WTC11 (cell line): ENCODE data around the gene FBXL14. TPM values are rescaled to one million over a fixed set of nuclear protein-coding genes. Genes with fewer than 3 reads are reported as not detected.
A peak's percentile ranks its signal among the peaks of the same experiment; 100 is the strongest.

Source experiments
- ATAC-seq: fragments of 200-7000 bp; cut with Tn5 transposase; 2 replicates; pipeline ENCODE4 v1.10.0; 2021; ENCODE audit warnings: mild to moderate bottlenecking, moderate library complexity
- CTCF ChIA-PET: fragments of 300-600 bp; sonication (Branson Sonifier 250); formaldehyde crosslinking; loops from one replicate; lab custom pipeline; 2021; ENCODE audit warnings: antibody characterized with exemption; lab: Charles Lee
- POLR2A ChIA-PET: fragments of 350-600 bp; sonication (Branson Sonifier 250); formaldehyde crosslinking; loops from one replicate; lab custom pipeline; 2021; ENCODE audit warnings: antibody characterized with exemption; lab: Charles Lee
- DNase-seq: peaks from one replicate; pipeline ENCODE4 v3.0.0; 2021; ENCODE audit warnings: low spot score
- H3K27ac Mint-ChIP-seq: 2 replicates; pipeline ENCODE4 v1.8.0; 2021; ENCODE audit warnings: mixed read lengths
- H3K27me3 Mint-ChIP-seq: 2 replicates; pipeline ENCODE4 v1.8.0; 2021; ENCODE audit warnings: low read depth, mild to moderate bottlenecking, moderate library complexity, mixed read lengths
- H3K36me3 Mint-ChIP-seq: 2 replicates; pipeline ENCODE4 v1.8.0; 2021; ENCODE audit warnings: mixed read lengths
- H3K4me1 Mint-ChIP-seq: 2 replicates; pipeline ENCODE4 v1.8.0; 2022; ENCODE audit warnings: mixed read lengths
- H3K4me3 Mint-ChIP-seq: 2 replicates; pipeline ENCODE4 v1.8.0; 2021; ENCODE audit warnings: mild to moderate bottlenecking, moderate library complexity, mixed read lengths
- H3K9me3 Mint-ChIP-seq: 2 replicates; pipeline ENCODE4 v1.8.0; 2021; ENCODE audit warnings: mixed read lengths
- AFF4 ChIP-seq: sonication (generic); formaldehyde crosslinking; IDR thresholded peaks from 2 replicates; pipeline ENCODE4 v1.8.1; 2023; ENCODE audit warnings: mild to moderate bottlenecking, missing genetic modification reagents, borderline replicate concordance
- ARID4B ChIP-seq: sonication (generic); formaldehyde crosslinking; IDR thresholded peaks from 2 replicates; pipeline ENCODE4 v1.8.0; 2023; ENCODE audit warnings: missing genetic modification reagents, mild to moderate bottlenecking, borderline replicate concordance
- ATF1 ChIP-seq: sonication (generic); formaldehyde crosslinking; IDR thresholded peaks from 2 replicates; pipeline ENCODE4 v1.8.1; 2023; ENCODE audit warnings: mild to moderate bottlenecking, moderate library complexity, missing genetic modification reagents
- ERG ChIP-seq: fragments of 250-450 bp; sonication (Bioruptor Pico); IDR thresholded peaks from 2 replicates; pipeline ENCODE4 v1.8.0; 2021; ENCODE audit warnings: mild to moderate bottlenecking
- ESRRA ChIP-seq: sonication (generic); formaldehyde crosslinking; IDR thresholded peaks from 2 replicates; pipeline ENCODE4 v1.8.1; 2022; ENCODE audit warnings: mild to moderate bottlenecking, missing genetic modification reagents, borderline replicate concordance
- FOXK1 ChIP-seq: sonication (generic); formaldehyde crosslinking; IDR thresholded peaks from 2 replicates; pipeline ENCODE4 v1.8.0; 2022; ENCODE audit warnings: mild to moderate bottlenecking, moderate library complexity, missing genetic modification reagents
- OVOL2 ChIP-seq: fragments of 250-450 bp; sonication (Bioruptor Pico); IDR thresholded peaks from 2 replicates; pipeline ENCODE4 v1.9.0; 2021; ENCODE audit warnings: mild to moderate bottlenecking, borderline replicate concordance
- SMAD3 ChIP-seq: sonication (generic); formaldehyde crosslinking; IDR thresholded peaks from 2 replicates; pipeline ENCODE4 v1.8.0; 2022; ENCODE audit warnings: missing genetic modification reagents, mild to moderate bottlenecking, borderline replicate concordance
- TEAD1 ChIP-seq: sonication (generic); formaldehyde crosslinking; IDR thresholded peaks from 2 replicates; pipeline ENCODE4 v1.8.0; 2022; ENCODE audit warnings: mild to moderate bottlenecking, missing genetic modification reagents
- ZMAT4 ChIP-seq: fragments of 250-450 bp; sonication (Bioruptor Pico); IDR thresholded peaks from 2 replicates; pipeline ENCODE4 v1.9.0; 2021; ENCODE audit warnings: mild to moderate bottlenecking
- ZNF219 ChIP-seq: sonication (generic); formaldehyde crosslinking; IDR thresholded peaks from 2 replicates; pipeline ENCODE4 v1.8.0; 2023; ENCODE audit warnings: missing genetic modification reagents, mild to moderate bottlenecking, borderline replicate concordance
- ZNF423 ChIP-seq: fragments of 250-450 bp; sonication (Bioruptor Pico); IDR thresholded peaks from 2 replicates; pipeline ENCODE4 v2.1.2; 2022; ENCODE audit warnings: mild to moderate bottlenecking, moderate library complexity
- ZNF671 ChIP-seq: fragments of 250-450 bp; sonication (Bioruptor Pico); IDR thresholded peaks from 2 replicates; pipeline ENCODE4 v1.8.0; 2021; ENCODE audit warnings: mild to moderate bottlenecking
- ZSCAN18 ChIP-seq: fragments of 250-450 bp; sonication (Bioruptor Pico); IDR thresholded peaks from 2 replicates; pipeline ENCODE4 v2.1.2; 2022; ENCODE audit warnings: mild to moderate bottlenecking, moderate library complexity
- total RNA-seq: library from RNA; stranded (reverse); gene quantifications from 3 replicates; pipeline ENCODE4 v1.2.3, GENCODE V29; 2021

Gene FBXL14
- total RNA-seq, 1 experiment from 2014 or later: 12.0 TPM

GRCh38 chr12:1594261-1595025 lies at the start of gene FBXL14 (continued):
- TF ChIP-seq ARID4B: peak; percentile 25; the same call in 1 of the 2 replicates

- CTCF ChIA-PET: interaction anchor here (0.8 to 3.4 kb wide), 5 partner anchors 9 to 296 kb away, joined by 3 to 21 read pairs (median 14); no protein-coding TSS in a partner anchor
- Mint-ChIP-seq H3K4me1 (no peaks in the 10 kb centered on the region), H3K27me3 (no peaks in the 10 kb centered on the region), H3K9me3 (no peaks in the 10 kb centered on the region), H3K27ac (no peak overlapping the region), H3K36me3 (no peaks in the 10 kb centered on the region), H3K4me3 (no peak overlapping the region)
- POLR2A ChIA-PET: no interaction called here
- ATAC-seq (no peak), DNase-seq (no peak)
- TF ChIP-seq ATF1 (no peak), SMAD3 (CRISPR knock-in tag) (no peak), TEAD1 (CRISPR knock-in tag) (no peak), ERG (CRISPR knock-in tag) (no peak), AFF4 (CRISPR knock-in tag) (no peak), ZSCAN18 (CRISPR knock-in tag) (no peak), ZNF671 (CRISPR knock-in tag) (no peak), ZNF219 (CRISPR knock-in tag) (no peak), OVOL2 (CRISPR knock-in tag) (no peak), ZMAT4 (CRISPR knock-in tag) (no peak), FOXK1 (no peak), ZNF423 (CRISPR knock-in tag) (no peak), ESRRA (CRISPR knock-in tag) (no peak)
Observed at GRCh38 chr12:1643905-1644533, 49.6 kb upstream of the FBXL14 start.
